Measurements from ENCODE around the gene SLC30A7.
"Not testable (repeated sequence)": the region's sequence is repeated elsewhere in the genome, so short reads cannot be mapped to it uniquely, and the experiment has no call there.

SLC30A7 gene

GRCh38 chr1:100933555-100933954, 37.7 kb downstream of the SLC30A7 start:
- not testable (repeated sequence) for H3K79me2 ChIP-seq (ENCODE audit: control insufficient read depth, insufficient read depth, low read length, unreplicated experiment); H2AFZ ChIP-seq (ENCODE audit: low read length, unreplicated experiment); H3K4me1 ChIP-seq (ENCODE audit: control insufficient read depth, insufficient read depth, low read length, unreplicated experiment); H3K4me3 ChIP-seq (ENCODE audit: low read depth, low read length); H3K27ac ChIP-seq (ENCODE audit: low read depth, low read length); H3K27me3 ChIP-seq (ENCODE audit: insufficient read depth, low read length)
- peaks cover 33% of the 10 kb centered on the region for H3K36me3 ChIP-seq (ENCODE audit: insufficient read depth, low read length)

GRCh38 chr1:100936194-100936967, 40.5 kb downstream of the SLC30A7 start:
- Histone ChIP-seq H3K4me3 (ENCODE audit: low read depth, low read length) (no peak overlapping the region), H3K36me3 (ENCODE audit: insufficient read depth, low read length) (peaks cover 36% of the 10 kb centered on the region), H3K27me3 (ENCODE audit: insufficient read depth, low read length) (no peaks in the 10 kb centered on the region), H3K79me2 (ENCODE audit: control insufficient read depth, insufficient read depth, low read length, unreplicated experiment) (no peaks in the 10 kb centered on the region), H2AFZ (ENCODE audit: low read length, unreplicated experiment) (no peak overlapping the region), H3K27ac (ENCODE audit: low read depth, low read length) (no peak overlapping the region), H3K4me1 (ENCODE audit: control insufficient read depth, insufficient read depth, low read length, unreplicated experiment) (no peaks in the 10 kb centered on the region)

- H3K4me3 ChIP-seq (ENCODE audit: low read depth, low read length), result no peak overlapping the region
Observed at GRCh38 chr1:100941098-100941527, 45.2 kb downstream of the SLC30A7 start.

DNA sequence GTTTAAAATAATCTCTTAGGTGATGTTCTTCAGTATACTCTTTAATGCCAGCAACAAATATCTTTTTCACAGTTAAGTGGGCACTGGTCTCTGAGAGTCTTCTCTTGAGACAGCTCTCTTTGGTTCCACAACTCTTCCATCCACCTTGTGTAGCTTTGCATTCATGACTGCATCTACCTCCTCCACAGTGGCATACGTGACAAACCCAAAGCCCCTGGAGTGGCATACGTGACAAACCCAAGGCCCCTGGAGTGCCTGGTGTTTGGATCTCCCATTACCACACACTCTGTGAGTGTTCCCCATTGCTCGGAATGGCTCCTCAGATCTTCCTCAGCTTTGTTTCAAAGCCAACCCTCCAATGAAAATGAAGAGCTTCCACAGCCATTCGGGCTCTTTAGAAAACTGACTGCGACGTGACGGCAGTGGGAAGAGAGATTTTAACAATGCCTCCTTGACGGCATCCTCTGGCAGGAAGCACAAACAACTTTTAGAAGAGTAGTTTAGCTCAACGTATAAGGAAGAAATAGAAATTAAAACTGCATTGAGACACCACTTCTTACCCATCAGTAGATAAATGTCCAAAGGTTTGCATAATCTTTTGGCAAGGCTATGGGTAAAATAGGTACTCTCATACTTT, 45.8 kb downstream of the SLC30A7 start:
- no peaks in the 10 kb centered on the region for H3K27me3 ChIP-seq (ENCODE audit: insufficient read depth, low read length)
- H2AFZ ChIP-seq (ENCODE audit: low read length, unreplicated experiment), result no peak overlapping the region
- no peaks in the 10 kb centered on the region for H3K79me2 ChIP-seq (ENCODE audit: control insufficient read depth, insufficient read depth, low read length, unreplicated experiment)
- no peak overlapping the region for H3K27ac ChIP-seq (ENCODE audit: low read depth, low read length)
- H3K36me3 ChIP-seq (ENCODE audit: insufficient read depth, low read length), result peaks cover 41% of the 10 kb centered on the region
- H3K4me3 ChIP-seq (ENCODE audit: low read depth, low read length), result no peak overlapping the region
- H3K4me1 ChIP-seq (ENCODE audit: control insufficient read depth, insufficient read depth, low read length, unreplicated experiment), result peaks cover 5% of the 10 kb centered on the region

More at GRCh38 chr1:100941098-100941527, 45.2 kb downstream of the SLC30A7 start:
- Histone ChIP-seq H2AFZ (ENCODE audit: low read length, unreplicated experiment) (no peak overlapping the region), H3K79me2 (ENCODE audit: control insufficient read depth, insufficient read depth, low read length, unreplicated experiment) (no peaks in the 10 kb centered on the region), H3K27ac (ENCODE audit: low read depth, low read length) (no peak overlapping the region), H3K4me1 (ENCODE audit: control insufficient read depth, insufficient read depth, low read length, unreplicated experiment) (peaks cover 5% of the 10 kb centered on the region), H3K36me3 (ENCODE audit: insufficient read depth, low read length) (peaks cover 47% of the 10 kb centered on the region), H3K27me3 (ENCODE audit: insufficient read depth, low read length) (no peaks in the 10 kb centered on the region)

DNA sequence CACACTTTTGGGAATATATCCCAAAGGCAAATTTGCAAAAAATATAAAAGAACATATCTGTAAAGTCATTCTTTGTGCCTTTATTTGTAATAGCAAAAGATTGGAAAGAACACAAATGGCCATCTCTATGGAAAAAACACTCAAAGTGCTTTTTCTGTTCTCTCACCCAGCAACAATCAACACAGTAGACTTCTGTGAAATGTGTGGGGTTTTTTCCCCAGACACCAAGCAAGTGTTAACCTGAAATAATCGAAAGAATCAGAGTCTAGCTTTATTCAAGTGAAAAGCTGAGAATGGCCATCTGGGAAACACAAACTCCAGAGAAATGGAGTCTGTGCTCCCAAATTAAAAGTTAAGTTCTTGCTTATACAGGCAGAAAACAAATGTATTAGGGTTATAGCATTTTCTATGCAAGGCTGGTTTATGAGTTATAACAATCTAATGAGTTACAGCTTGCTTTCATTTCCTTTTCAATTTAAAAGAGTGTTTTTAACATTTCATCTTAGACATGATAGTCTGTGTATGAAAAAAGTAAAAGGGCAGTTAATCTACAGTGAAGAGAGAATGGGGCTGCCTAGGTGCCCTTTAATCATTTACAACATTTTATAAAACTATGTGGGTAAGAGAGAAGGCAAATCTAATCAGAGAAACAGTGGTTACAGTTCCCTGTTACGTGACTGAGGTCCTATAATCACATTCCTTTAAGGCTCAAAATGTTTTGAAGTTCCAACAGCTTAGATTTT, 46.6 kb downstream of the SLC30A7 start:
- no peaks in the 10 kb centered on the region for H3K27me3 ChIP-seq (ENCODE audit: insufficient read depth, low read length)
- H2AFZ ChIP-seq (ENCODE audit: low read length, unreplicated experiment), result no peak overlapping the region
- H3K36me3 ChIP-seq (ENCODE audit: insufficient read depth, low read length), result peaks cover 36% of the 10 kb centered on the region
- peaks cover 5% of the 10 kb centered on the region for H3K4me1 ChIP-seq (ENCODE audit: control insufficient read depth, insufficient read depth, low read length, unreplicated experiment)
- H3K4me3 ChIP-seq (ENCODE audit: low read depth, low read length), result no peak overlapping the region
- no peaks in the 10 kb centered on the region for H3K79me2 ChIP-seq (ENCODE audit: control insufficient read depth, insufficient read depth, low read length, unreplicated experiment)
- no peak overlapping the region for H3K27ac ChIP-seq (ENCODE audit: low read depth, low read length)

DNA sequence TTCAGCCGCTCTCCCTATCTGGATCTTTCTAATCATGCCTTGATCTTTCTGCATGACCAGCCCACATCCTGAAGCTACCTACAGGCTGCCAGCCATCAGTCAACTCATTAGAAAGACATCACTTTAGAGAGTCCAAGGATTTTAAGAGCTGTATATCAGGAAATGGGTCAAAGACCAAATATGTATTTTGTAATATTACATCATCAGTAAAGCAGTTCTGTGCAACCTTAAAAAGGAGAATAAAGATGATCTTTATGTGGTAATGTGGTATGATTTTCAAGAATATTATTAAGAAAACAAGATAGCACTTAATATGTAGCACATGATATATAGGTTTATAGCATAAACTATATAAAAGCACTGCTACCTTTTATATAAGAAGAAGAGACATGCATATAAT, 47.6 kb downstream of the SLC30A7 start:
- no peak overlapping the region for H2AFZ ChIP-seq (ENCODE audit: low read length, unreplicated experiment)
- peaks cover 5% of the 10 kb centered on the region for H3K4me1 ChIP-seq (ENCODE audit: control insufficient read depth, insufficient read depth, low read length, unreplicated experiment)
- no peaks in the 10 kb centered on the region for H3K79me2 ChIP-seq (ENCODE audit: control insufficient read depth, insufficient read depth, low read length, unreplicated experiment)
- H3K27me3 ChIP-seq (ENCODE audit: insufficient read depth, low read length), result no peaks in the 10 kb centered on the region
- peaks cover 28% of the 10 kb centered on the region for H3K36me3 ChIP-seq (ENCODE audit: insufficient read depth, low read length)
- H3K4me3 ChIP-seq (ENCODE audit: low read depth, low read length), result no peak overlapping the region
- H3K27ac ChIP-seq (ENCODE audit: low read depth, low read length), result no peak overlapping the region

GRCh38 chr1:100946064-100946463, 50.2 kb downstream of the SLC30A7 start:
- not testable (repeated sequence) for H3K27me3 ChIP-seq (ENCODE audit: insufficient read depth, low read length); H3K79me2 ChIP-seq (ENCODE audit: control insufficient read depth, insufficient read depth, low read length, unreplicated experiment); H3K4me3 ChIP-seq (ENCODE audit: low read depth, low read length); H3K27ac ChIP-seq (ENCODE audit: low read depth, low read length); H3K4me1 ChIP-seq (ENCODE audit: control insufficient read depth, insufficient read depth, low read length, unreplicated experiment); H2AFZ ChIP-seq (ENCODE audit: low read length, unreplicated experiment)
- peaks cover 22% of the 10 kb centered on the region for H3K36me3 ChIP-seq (ENCODE audit: insufficient read depth, low read length)

DNA sequence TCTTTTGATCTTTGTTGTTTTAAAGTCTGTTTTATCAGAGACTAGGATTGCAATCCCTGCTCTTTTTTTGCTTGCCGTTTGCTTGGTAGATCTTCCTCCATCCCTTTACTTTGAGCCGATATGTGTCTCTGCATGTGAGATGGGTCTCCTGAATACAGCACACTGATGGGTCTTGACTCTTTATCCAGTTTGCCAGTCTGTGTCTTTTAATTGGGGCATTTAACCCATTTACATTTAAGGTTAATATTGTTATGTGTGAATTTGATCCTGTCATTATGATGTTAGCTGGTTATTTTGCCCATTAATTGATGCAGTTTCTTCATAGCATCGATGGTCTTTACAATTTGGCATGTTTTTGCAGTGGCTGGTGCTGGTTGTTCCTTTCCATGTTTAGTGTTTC, 51.9 kb downstream of the SLC30A7 start:
- H3K4me3 ChIP-seq (ENCODE audit: low read depth, low read length); H3K4me1 ChIP-seq (ENCODE audit: control insufficient read depth, insufficient read depth, low read length, unreplicated experiment); H3K27ac ChIP-seq (ENCODE audit: low read depth, low read length); H3K27me3 ChIP-seq (ENCODE audit: insufficient read depth, low read length); H2AFZ ChIP-seq (ENCODE audit: low read length, unreplicated experiment); H3K79me2 ChIP-seq (ENCODE audit: control insufficient read depth, insufficient read depth, low read length, unreplicated experiment): not testable (repeated sequence)
- H3K36me3 ChIP-seq (ENCODE audit: insufficient read depth, low read length), result peaks cover 22% of the 10 kb centered on the region

- not testable (repeated sequence) for H3K27me3 ChIP-seq (ENCODE audit: insufficient read depth, low read length); H3K4me1 ChIP-seq (ENCODE audit: control insufficient read depth, insufficient read depth, low read length, unreplicated experiment); H3K79me2 ChIP-seq (ENCODE audit: control insufficient read depth, insufficient read depth, low read length, unreplicated experiment); H3K27ac ChIP-seq (ENCODE audit: low read depth, low read length); H2AFZ ChIP-seq (ENCODE audit: low read length, unreplicated experiment); H3K4me3 ChIP-seq (ENCODE audit: low read depth, low read length)
- peaks cover 20% of the 10 kb centered on the region for H3K36me3 ChIP-seq (ENCODE audit: insufficient read depth, low read length)
Observed at GRCh38 chr1:100948721-100949405, 53.0 kb downstream of the SLC30A7 start.

- not testable (repeated sequence) for H3K27me3 ChIP-seq (ENCODE audit: insufficient read depth, low read length); H2AFZ ChIP-seq (ENCODE audit: low read length, unreplicated experiment); H3K79me2 ChIP-seq (ENCODE audit: control insufficient read depth, insufficient read depth, low read length, unreplicated experiment); H3K4me1 ChIP-seq (ENCODE audit: control insufficient read depth, insufficient read depth, low read length, unreplicated experiment); H3K4me3 ChIP-seq (ENCODE audit: low read depth, low read length); H3K27ac ChIP-seq (ENCODE audit: low read depth, low read length)
- H3K36me3 ChIP-seq (ENCODE audit: insufficient read depth, low read length), result peaks cover 20% of the 10 kb centered on the region
Observed at GRCh38 chr1:100949515-100950158, 53.7 kb downstream of the SLC30A7 start.
